Measurements from ENCODE around the gene NOX3.
"Not testable (repeated sequence)": the region's sequence is repeated elsewhere in the genome, so short reads cannot be mapped to it uniquely, and the experiment has no call there.

The NOX3 gene

DNA sequence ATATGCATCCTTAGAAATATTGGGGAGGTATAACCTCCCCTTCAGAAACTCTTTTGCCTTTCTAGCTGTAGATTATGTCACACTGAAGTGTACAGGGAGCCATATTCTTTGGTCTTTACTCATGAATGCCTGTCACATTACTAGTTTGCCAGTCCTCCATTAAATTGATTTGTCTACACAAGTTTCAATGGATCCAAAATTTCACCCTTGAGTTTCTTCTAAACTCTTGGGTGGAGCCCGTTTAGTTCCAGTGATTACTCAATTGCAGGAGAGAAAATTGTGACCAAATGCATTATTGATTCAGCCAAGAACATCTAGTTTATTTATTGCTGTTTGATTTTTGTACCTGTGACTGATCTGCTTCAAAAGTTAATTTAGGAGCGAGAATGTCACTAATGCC, 81.0 kb downstream of the NOX3 start:
- in situ Hi-C loops (cut with MboI; ENCODE audit: low pct_unique_long_range_greater_than_20kb, low sequenced_read_pairs, unreplicated experiment) = no loop called here
- TF ChIP-seq, protein P1, sequence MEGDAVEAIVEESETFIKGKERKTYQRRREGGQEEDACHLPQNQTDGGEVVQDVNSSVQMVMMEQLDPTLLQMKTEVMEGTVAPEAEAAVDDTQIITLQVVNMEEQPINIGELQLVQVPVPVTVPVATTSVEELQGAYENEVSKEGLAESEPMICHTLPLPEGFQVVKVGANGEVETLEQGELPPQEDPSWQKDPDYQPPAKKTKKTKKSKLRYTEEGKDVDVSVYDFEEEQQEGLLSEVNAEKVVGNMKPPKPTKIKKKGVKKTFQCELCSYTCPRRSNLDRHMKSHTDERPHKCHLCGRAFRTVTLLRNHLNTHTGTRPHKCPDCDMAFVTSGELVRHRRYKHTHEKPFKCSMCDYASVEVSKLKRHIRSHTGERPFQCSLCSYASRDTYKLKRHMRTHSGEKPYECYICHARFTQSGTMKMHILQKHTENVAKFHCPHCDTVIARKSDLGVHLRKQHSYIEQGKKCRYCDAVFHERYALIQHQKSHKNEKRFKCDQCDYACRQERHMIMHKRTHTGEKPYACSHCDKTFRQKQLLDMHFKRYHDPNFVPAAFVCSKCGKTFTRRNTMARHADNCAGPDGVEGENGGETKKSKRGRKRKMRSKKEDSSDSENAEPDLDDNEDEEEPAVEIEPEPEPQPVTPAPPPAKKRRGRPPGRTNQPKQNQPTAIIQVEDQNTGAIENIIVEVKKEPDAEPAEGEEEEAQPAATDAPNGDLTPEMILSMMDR (IDR thresholded peaks at IDR 0.05; ENCODE audit: extremely low read depth, insufficient read depth, missing control alignments) = no peak
- DNase-seq (ENCODE audit: low spot score) = no peak

GRCh38 chr6:155373276-155373675, 82.4 kb downstream of the NOX3 start:
- in situ Hi-C loops (cut with MboI; ENCODE audit: low pct_unique_long_range_greater_than_20kb, low sequenced_read_pairs, unreplicated experiment) = no loop called here
- TF ChIP-seq, protein P1 (IDR thresholded peaks at IDR 0.05; ENCODE audit: extremely low read depth, insufficient read depth, missing control alignments) = no peak
- DNase-seq (ENCODE audit: low spot score) = no peak

- in situ Hi-C loops (cut with MboI; ENCODE audit: low pct_unique_long_range_greater_than_20kb, low sequenced_read_pairs, unreplicated experiment) = no loop called here
- no peak for DNase-seq (ENCODE audit: low spot score)
- TF ChIP-seq, protein P1 (IDR thresholded peaks at IDR 0.05; ENCODE audit: extremely low read depth, insufficient read depth, missing control alignments) = no peak
Observed at GRCh38 chr6:155372256-155372655, 83.4 kb downstream of the NOX3 start.

GRCh38 chr6:155371230-155371629, 84.4 kb downstream of the NOX3 start:
- TF ChIP-seq, protein P1 (IDR thresholded peaks at IDR 0.05; ENCODE audit: extremely low read depth, insufficient read depth, missing control alignments) = no peak
- no peak for DNase-seq (ENCODE audit: low spot score)
- in situ Hi-C loops (cut with MboI; ENCODE audit: low pct_unique_long_range_greater_than_20kb, low sequenced_read_pairs, unreplicated experiment) = no loop called here

DNA sequence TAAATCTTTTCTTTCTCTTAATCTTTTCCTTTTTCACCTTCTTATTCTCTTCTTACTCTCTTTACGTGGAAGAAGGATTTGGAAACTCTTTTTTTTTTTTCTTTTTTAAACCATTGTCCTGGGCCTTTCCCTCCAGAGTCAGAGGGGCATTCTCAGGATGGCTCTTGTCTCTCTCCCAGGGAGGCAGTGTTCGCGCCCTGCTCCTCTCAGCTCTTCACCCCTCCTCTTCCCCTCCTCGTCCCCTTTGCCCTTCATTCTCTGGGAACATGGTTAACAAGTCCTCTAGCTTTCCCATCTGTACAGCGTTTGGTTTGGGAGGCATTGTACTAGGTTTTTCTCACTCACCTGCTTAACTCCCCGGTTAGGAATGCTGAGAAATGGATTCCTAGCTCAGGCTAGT, 89.3 kb downstream of the NOX3 start:
- DNase-seq (ENCODE audit: low spot score) = no peak
- TF ChIP-seq, protein P1 (IDR thresholded peaks at IDR 0.05; ENCODE audit: extremely low read depth, insufficient read depth, missing control alignments) = no peak
- in situ Hi-C loops (cut with MboI; ENCODE audit: low pct_unique_long_range_greater_than_20kb, low sequenced_read_pairs, unreplicated experiment) = no loop called here

DNA sequence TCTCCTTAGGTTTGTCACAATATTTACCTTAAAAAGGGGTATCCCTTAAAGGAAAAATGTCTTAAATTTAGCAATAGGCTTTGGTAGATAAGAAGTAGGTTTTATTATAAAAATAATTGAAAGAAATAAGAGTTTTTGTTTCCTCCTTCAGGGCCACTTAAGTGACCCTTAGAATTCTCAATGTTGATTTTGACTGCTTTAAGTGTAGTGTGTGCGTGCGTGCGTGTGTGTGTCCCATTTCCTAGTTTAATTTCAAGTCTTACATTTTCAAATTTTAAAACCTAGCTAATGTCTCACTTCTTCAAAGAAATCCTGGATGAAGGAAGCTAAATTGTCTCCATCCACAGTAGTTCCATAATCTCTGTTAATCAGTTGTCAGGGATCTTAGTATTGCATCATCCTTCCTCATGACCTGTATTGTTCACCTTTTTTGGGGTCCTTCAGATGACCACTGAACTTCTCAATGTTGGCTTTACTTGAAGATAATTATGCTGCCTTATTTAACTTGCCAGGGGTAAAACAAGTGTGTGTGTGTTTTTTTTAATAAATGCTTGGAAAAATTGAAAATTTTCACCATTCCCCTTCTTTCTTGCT, 90.7 kb downstream of the NOX3 start:
- in situ Hi-C loops (cut with MboI; ENCODE audit: low pct_unique_long_range_greater_than_20kb, low sequenced_read_pairs, unreplicated experiment) = no loop called here
- TF ChIP-seq, protein P1 (IDR thresholded peaks at IDR 0.05; ENCODE audit: extremely low read depth, insufficient read depth, missing control alignments) = no peak
- DNase-seq (ENCODE audit: low spot score) = no peak

DNA sequence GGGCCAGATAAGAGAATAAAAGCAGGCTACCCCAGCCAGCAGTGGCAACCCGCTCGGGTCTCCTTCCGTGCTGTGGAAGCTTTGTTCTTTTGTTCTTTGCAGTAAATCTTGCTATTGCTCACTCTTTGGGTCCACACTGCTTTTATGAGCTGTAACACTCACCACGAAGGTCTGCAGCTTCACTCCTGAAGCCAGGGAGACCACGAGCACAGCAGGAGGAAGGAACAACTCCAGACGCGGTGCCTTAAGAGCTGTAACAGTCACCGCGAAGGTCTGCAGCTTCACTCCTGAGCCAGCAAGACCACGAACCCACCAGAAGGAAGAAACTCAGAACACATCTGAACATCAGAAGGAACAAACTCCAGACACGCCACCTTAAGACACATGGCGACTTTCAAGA, 91.6 kb downstream of the NOX3 start:
- DNase-seq (ENCODE audit: low spot score) = not testable (repeated sequence)

GRCh38 chr6:155362968-155363632, 92.5 kb downstream of the NOX3 start:
- DNase-seq (ENCODE audit: low spot score); in situ Hi-C loops (cut with MboI; ENCODE audit: low pct_unique_long_range_greater_than_20kb, low sequenced_read_pairs, unreplicated experiment): not testable (repeated sequence)

More for the DNA sequence above, 91.6 kb downstream of the NOX3 start:
- in situ Hi-C loops (cut with MboI; ENCODE audit: low pct_unique_long_range_greater_than_20kb, low sequenced_read_pairs, unreplicated experiment) = not testable (repeated sequence)
